Fibroblast of skin of scalp (primary cell): Measurements from ENCODE around the gene KRT7.
"Not testable (repeated sequence)": the region's sequence is repeated elsewhere in the genome, so short reads cannot be mapped to it uniquely, and the experiment has no call there.

Experiments
- DNase-seq: peaks from one replicate; pipeline ENCODE4 v3.0.0-alpha.2; 2013

The KRT7 gene

DNA sequence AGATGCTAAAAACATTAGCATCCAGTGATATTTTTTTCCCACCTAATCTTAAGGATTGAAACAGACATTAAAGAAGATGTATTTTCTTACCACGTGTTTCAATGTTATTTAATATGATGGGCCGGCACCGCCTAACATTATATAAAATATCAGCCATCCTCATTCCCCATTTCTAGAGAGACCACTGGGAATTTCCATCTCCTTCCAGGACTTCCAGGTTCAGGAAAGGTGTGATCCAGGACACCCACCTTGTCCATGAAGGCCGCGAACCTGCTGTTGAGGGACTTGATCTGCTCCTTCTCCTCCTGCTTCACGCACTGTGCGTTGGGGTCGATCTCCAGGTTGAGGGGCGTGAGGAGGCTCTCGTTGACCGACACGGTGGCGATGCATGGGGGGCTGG is 24.9 kb downstream of the KRT7 start:
- not testable (repeated sequence) for DNase-seq

DNA sequence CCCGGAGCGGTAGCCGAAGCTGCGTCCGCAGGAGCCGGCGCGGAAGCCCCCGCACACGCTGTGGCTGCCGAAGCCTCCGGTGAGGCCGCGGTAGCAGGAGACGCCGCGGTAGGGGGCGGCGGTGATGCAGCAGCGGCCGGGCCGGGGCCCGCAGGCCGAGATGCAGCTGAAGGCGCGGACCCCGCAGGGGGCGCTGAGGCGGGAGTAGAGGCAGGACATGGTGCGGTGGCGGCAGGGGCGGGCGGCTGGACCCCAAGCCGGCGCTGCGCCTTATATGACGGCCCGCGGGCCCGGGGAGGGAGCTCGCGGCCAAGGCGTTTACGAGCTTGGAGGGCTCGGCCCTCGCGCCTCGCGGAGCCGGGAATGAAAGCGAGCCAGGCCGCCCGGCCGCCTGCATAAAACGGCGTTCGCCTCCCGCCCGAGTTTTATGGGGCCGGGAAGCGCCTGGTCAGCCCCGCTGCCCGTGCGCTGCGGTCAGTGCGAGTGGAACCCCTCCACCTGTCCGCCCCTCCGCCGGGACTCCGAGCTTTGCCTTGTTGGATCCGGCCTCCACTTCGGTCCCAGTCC is 25.4 kb downstream of the KRT7 start:
- DNase-seq = no peak

DNA sequence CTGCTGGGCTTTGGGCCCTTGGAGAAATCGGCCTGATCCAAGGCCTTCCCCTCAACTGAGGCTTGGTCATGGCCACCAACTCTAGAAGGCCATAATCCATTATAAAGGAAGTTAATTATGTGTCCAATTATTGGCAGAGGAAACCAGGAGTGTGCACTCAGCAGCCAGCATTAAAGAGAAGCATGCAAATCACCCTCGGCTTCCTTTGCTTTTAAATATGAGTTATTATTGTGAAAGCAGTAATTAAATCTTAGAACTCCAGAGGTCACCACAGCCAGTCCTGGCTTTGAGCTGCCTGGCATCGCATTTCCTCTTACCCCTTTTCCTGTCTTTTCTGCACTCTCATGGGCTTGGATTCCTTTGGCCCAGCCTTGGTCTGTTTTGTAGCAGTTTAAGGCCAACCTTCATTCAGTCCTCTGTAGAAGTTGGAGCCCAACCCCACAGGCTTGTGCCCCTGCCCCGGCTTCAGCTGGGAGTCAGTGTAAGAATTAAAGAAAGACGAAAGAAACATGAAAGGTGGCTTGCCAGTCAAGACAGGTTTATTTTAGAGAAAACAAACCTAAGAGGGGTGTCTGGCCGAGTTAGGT is 26.7 kb downstream of the KRT7 start:
- DNase-seq = peak; percentile 65

DNA sequence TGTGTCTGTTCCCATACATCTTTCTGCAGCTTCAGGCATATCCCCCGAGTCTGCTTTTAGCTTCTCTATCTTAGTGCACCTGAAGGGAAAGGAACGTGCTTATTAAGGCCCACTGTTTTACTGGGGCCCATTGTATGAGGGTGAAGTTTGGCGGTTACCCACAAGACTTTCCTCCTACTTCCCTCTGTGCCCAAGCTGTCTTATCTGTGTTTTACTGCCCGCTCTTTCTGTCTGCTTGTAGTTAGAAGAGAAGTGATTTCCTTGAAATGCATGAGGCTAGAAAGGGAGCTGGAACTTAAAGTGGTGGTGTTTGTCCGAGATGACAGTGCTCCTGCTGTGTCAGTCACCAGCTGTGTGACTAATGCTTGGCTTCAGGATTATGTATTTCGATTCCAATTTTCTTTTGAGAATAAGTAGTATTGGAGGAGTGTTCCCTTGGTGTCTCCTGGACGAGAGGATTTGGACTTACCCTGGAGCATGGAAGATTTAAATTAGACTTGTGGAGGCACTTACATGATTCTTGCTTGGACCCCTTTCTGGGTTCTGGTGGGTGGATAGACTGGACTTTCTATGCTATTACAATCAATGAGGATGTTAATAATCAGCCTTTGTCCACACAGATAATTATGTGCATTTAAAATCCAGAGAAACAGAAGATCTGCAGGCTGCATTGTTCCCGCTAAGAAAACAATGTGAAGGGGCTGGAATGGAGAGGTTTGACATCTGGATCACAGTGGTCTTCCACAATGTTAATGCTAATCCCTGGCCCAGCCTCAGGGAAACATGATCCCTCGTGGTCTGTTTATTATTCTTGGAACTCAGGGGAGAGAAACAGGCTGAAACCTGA is 27.5 kb downstream of the KRT7 start:
- DNase-seq = peak; percentile 52

DNA sequence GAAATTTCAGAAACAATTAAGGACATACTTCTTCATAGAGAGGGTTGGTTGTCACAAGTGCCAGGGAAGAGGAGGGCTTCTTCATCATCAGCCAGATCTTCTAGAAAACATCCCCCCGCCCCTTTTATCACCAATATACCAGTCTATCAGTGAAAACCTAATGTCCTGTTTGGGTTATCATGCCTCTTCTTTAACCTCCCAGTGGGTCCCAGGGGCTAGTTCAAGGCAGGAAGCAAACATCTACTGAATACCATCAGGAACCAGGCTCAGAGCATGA is 28.1 kb downstream of the KRT7 start:
- no peak for DNase-seq

DNA sequence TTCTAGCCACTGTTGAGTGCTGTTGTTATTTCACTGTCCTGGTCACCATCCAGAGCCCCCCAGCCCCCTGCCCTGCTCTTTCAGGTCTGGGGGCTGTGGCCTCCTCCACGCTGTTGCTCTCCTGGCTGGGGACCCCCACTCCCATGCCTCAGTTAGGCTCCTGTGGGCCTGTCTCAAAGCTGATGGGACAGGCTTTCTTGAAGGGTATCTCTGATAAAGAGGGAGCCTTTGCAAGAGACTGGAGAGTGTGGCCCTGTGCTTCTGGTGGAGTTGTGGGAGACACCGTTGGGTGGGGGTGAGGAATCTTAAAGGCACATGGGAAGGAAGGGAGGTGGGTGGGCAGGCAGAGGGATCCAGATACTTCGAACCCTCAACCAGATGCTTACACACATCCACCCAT is 29.2 kb downstream of the KRT7 start:
- no peak for DNase-seq

DNA sequence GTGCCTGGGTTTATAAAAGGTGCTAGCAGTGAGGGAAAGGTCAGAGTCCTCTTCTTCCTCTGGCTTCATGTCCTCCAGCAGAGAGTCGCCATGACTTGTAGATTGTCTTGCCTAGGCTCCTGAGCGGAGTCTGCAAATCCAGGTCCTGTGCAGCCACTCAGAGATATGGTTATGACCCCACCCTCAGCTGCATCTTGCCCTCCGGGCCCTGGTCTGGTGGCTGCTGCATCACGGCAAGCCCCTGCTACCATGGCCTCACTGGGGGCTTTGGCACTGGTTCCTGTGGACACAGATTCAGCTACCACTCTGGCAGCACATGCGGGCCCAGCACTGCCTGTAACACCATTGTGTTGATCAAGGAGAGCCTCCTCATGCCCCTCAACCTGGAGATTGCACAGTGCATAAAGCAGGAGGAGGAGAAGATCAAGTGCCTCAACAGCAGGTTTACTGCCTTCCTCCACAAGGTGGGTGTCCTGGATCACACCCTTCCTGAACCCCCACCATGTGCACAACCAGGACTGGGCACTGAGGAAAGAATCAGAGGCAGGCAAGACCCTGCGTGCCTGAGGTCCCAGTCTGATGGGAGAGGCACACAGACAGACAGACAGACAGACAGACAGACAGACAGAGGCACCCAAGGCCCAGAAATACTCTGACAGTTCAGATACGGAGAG is 30.9 kb downstream of the KRT7 start:
- no peak for DNase-seq

DNA sequence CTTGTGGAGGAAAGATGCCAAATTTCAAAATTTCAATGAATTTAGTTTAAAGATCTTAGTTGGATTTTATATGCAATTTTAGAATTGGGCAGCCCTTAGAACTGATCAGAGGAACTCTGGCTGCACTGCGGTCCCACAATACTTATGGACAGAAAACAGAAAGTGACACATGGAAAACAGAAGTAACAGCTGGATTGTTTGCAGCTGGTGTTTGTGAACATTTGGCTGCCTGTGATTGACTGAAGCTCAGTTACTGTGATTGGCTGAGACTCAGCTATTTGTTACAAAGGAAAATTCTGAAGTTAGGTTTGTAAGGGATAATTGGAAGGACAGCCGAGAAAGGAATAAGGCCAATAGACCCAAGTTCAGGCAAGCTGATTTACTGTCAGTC is 31.4 kb downstream of the KRT7 start:
- no peak for DNase-seq

DNA sequence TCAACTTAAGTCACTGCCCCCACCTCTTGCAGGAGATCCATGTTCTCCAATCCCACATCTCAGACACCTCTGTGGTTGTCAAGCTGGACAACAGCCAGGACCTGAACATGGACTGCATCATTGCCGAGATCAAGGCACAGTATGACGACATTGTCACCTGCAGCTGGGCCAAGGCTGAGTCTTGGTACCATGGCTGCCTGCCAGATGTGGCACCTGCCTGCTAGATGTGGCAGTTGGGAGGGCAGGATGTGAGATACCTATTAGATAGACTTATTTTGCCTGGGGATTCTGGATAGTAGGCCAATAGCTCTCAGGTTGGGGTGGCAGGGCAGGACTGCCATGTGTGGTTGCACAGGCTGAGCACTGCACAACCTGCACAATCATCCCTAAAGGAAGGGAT is 33.5 kb downstream of the KRT7 start:
- DNase-seq = no peak

DNA sequence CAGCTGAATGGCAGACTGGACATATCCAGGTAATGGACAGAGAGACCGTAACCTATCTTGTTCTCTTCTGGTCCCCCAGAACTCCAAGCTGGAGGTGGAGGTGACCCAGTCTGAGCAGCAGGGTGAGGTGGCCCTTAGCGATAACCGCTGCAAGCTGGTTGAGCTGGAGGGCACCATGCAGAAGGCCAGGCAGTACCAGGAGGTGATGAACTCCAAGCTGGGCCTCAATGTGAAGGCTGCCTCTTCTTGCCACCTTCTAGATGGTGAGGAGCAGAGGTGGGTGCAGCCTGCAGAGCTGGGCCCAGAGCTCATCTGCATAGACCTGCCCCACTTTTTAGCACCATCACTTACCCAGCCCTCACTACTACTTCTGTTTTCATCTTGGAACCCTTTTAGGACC is 34.2 kb downstream of the KRT7 start:
- DNase-seq = no peak

DNA sequence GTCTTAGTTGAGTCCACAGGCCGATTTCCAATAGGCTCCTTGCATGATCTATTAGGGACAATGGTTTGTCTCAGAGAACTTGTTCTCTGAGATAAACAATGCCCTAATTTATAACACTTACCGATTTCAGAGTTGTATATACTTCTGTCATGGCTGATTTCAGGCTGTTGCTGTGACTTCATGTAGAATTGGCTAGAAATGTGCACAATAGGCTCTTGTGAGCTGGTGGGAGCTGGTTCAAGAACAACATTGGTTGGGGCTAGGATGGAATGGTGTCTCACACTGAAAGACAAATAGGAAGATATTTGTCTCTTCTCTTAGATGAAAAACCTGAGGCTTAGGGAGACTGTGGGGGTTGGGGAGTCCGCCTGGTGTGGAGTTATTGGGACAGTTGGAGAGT is 34.7 kb downstream of the KRT7 start:
- DNase-seq = no peak

DNA sequence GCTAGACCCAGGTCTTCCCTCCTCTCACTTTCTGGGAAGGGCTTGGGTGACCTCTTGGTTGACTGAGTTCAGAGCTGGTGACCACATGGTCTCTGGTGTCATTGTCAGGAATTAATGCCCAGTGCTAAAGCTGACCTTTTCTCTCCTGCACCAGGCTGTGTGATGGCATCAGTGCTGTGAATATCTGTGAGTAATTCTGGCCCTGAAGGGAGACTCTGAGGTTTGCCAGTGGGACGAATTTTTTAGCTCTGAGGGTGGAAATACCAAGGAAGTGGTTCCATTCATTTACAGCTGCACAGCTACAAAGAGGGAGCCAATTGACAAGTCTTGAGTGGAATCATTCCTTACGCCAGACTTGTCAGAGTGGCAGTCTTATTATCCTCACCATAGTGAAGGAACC is 35.2 kb downstream of the KRT7 start:
- DNase-seq = peak; percentile 51

DNA sequence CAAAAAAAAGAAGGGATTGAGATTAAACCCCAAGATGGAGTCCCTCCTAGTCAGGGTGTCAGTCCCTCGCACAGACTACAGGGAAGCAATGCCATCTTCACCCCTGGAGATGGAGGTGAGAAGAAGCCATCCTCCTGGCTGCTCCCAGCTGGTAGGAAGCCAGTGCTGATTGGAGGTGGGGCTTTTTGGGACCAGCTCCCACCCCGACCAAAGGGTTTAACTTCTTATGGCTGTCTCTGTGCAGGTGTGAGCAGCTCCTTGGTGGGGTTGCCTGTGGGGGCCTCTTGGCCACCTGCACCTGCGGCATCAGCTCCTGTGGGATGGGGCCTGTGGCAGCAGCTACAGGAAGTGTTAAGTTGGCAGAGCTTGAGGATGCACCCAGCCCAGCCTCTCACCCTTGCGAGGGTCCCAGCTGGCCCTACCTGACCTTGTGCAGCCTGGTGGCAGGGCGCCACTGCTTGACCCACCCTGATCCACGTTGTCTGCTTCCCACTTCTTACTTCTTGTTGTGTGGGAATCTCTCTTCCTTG is 37.6 kb downstream of the KRT7 start:
- DNase-seq = no peak

DNA sequence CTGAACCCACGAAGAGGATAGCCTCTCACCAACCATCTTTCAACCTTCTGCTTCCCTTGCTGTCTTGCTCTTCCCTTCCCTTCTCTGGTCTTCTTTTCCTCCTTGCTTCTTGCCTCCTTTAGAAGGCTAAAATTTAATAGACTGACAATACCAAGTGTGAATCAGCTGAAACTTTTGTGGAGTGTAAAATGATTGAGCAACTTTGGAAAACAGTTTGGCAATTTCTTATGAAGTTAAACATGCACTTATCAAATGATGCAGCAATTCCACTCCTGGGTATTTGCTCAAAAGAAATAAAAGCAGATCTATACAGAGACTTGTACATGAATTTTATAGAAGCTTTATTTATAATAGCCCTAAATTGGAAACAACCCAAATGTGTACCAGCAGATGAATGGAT is 38.1 kb downstream of the KRT7 start:
- no peak for DNase-seq

DNA sequence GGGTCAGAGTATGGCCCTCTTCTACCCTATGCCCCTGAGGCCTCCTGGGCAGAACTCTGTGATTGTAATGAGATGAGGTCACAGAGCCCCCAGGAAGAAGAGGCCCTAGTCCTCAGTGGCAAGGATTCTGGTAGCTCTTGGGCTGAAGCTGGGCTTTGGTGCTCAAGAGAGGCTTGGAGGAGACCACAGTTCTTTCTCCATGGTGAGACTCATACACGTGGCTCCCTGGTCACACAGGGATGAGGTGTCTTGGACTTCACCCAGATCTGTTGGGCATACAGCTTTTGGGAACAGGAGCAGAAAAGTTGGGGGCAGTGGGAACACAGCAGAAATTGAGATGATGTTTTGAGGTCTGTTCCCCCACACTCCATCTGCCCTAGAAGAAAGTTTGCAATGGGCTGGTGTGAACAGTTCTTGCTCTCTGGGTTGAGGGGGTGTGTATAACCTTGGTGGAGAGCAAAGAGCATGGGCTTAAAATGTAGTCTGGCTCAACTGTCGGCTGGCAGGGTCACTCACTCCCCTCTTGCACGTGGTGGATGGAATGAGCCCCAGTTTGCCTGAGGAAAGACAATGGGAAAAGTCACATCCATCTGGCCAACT is 41.6 kb downstream of the KRT7 start, which contains the start of gene KRT86:
TSS of gene KRT86 (plus strand) at position 125 of the 600 bp plus-strand sequence. CDS start 27,272 bp downstream, outside the sequence.
- no peak for DNase-seq

DNA sequence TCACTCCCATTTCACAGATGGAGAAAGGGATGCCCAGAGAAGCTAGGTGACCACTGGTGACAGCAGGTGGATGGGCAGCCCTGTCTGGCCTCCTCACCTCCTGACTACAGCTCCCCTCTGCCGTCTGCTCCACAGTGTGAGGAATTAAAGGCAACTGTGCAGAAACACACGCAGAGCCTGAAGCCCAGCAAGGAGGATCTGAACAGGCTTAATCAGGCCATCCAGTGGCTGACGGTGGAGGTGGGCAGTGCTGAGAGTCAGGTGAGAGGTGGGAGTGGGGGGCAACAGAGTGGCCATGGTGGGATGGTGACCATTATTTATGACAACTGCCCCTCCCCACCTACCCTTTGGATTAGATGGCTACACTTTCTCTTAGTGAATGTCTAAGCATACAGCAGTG is 42.6 kb downstream of the KRT7 start:
- DNase-seq = no peak

DNA sequence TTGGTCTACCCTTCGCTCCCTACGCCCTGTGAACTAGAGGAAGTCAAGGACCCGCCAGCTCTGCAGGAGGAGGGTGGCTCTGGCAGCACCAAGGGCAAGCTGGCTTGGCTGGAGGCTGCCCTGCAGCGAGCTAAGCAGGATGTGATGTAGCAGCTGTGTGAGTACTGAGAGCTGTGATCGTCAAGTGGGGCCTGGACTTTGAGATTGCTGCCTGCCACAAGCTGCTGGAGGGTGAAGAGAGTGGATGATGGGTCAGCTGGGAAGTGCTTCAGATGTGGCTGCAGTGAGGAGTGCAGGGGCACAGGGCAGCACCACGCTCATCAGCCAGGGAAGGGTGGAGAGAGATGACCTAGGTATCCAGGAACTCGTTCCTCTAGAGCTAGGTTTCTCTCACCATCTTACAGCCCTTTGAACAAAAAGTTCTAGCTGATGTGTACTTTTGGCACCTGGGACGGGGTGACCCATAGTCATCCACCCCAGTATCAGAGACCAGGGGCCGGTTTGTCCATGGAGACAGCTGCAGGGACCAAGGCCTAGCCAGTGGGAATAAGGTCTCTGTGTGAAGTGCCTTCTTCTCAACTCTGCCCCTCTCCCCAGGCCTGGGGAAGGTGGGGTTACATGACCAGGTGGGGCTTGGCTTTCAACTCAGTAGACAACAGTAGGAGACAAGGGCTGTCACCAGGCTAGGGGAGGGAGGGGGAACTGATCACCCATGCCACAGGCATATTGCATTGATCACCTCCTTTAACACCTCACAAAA is 44.6 kb downstream of the KRT7 start:
- no peak for DNase-seq

DNA sequence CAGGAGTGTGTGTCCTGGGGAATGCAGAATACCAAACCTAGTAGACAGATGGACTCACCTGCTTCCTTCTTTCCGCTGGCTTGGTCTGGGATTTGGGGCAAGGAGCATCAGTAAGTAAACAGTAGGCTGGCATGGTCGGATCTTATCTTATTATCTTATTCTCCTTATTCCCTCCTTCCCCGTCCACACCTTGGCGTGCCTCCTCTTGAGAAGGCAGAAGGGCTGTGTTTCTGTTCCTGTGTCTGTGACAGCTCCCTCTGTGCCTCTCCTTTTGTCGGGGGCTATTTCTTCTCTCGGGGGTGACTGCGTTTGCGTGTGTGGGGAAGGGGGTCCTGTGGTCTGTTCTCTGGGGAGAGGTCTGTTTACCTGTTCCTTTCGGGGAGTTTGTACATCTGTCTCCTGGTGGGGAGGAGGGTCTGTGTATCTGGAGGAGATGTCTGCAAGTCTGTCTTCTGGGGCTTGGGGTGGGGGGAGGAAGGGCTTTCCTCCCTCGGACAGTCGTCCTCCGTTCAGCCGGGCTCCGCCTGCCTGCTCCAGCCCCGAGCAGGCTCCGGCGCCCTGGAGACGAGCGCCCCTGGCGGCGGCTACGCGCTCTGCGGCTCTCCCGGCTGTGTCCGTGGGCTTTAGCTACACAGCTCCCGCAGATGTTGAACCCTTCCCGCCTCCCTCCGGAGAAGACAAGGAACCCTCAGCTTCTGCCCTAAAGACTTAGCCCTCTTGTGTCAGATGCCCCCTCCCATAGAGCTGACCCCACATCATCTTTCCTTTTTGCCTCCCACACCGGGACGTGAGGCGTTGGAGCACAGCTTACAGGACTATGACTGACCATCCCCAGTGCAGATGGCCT is 45.8 kb downstream of the KRT7 start:
- DNase-seq = peak; percentile 81

DNA sequence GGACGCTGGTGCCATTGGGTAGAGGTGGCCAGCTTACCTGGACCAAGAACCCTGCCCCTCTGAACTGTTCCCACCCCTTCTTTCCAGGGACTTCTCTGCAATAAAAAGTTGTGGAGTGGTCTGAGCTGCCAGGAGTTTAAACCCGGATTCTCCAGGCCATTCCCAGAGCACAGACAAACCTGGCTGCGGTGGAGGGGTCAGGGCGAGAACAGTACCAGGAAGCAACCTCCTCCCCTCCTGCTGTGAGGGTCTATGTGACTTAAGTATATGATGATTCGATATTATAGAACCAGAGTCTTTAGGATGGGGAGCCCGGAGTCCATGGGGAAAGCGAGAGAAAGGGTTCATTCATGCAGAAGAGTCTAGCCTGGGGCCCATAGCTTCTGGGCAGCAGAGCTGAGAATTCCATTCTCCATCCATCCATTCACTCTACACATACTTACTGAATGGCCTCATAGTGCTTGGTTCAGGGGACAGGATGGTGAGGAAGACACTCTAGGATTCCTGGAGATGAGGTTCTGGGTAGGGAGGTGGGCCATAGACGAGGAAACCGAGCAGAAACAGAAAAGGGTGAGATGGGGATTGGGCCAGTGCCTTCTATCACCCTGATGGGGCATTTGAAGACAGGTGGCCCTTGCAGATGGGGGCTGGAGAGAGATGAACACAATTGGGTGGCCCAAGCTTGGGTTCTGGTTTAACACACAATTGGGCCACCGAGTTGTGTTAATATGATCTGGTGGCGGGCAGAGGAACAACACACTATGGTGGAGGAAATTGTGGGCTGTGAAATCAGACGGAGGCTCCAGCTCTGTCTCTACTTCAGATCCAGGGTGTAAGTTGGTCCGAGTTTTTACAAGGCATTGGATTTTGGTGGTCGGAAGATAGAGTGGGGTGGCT is 46.6 kb downstream of the KRT7 start:
- DNase-seq = peak; percentile 64

DNA sequence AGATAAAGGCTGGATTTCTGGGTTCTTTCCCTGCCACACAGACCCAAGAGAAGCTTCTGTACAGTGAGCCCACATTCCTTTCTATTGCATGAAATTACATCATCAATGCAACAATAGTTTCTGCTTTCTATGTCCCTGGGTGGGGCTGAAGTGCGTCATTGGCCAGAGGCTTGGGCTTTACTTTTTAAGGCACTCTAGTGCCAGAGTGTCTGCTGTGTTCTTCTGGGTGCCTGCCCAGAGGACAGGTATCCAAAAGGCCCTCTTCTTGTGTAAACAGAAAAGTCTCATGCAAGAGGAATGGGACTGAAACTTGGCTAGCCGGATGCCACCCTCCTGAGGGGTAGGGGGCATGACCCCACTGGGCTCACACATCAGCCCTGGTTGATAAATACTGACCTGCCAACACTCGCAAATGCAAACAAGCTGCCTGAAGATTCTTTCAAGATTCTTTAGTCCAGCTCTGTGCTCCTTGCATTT is 47.3 kb downstream of the KRT7 start:
- DNase-seq = peak; percentile 96
